HL-60 (cell line): ENCODE data around the gene ZSWIM9.

Experiments
- CTCF ChIP-seq: IDR thresholded peaks from one replicate; pipeline ENCODE4 v1.5.1; 2011; ENCODE audit warnings: low read length, control low read depth, inconsistent platforms; ENCODE audit not compliant: insufficient read depth
- POLR2AphosphoS5 ChIP-seq: IDR thresholded peaks from 2 replicates; pipeline ENCODE4 v1.6.1; 2012; ENCODE audit warnings: low read depth
- REST ChIP-seq: IDR thresholded peaks from 2 replicates; pipeline ENCODE4 v1.6.1; 2012; ENCODE audit warnings: low read depth; ENCODE audit not compliant: insufficient replicate concordance

- TF ChIP-seq CTCF (peak; percentile 43), POLR2AphosphoS5 (no peak), REST (no peak)
These were observed 23.8 kb downstream of the ZSWIM9 start for GRCh38 chr19:48194041-48194843.
